Lower leg skin (tissue), 4 donors: ENCODE results near the gene TFEB. TPM values are rescaled to one million over a fixed set of nuclear protein-coding genes. Genes with fewer than 3 reads are reported as not detected.

ENCODE experiments used
- DNase-seq, 2 donors: peaks; one replicate each; pipeline ENCODE4 v3.0.0-alpha.2; 2019; ENCODE audit warnings: low spot score in 2 of 2
- H3K4me3 ChIP-seq: fragments of 200-600 bp; sonication (generic); 2 replicates; pipeline ENCODE4 v1.5.1; 2017; ENCODE audit warnings: mild to moderate bottlenecking, low read depth; ENCODE audit not compliant: poor library complexity, severe bottlenecking
- POLR2A ChIP-seq, 2 donors: fragments of 450-650 bp; IDR thresholded peaks; one replicate each; pipeline ENCODE4 v1.6.1; 2016 to 2017; ENCODE audit warnings: antibody characterized with exemption in 2 of 2, mild to moderate bottlenecking in 1 of 2, moderate library complexity in 1 of 2
- WGBS, 2 donors: methylation state at CpG; one replicate each; pipeline ENCODE4 v1.1.5; 2018; 5-methylcytosine and 5-hydroxymethylcytosine counted together
- intact Hi-C: fragments of 100-400 bp; cut with DNase I; formaldehyde crosslinking; loops from one replicate; pipeline ENCODE4 v1.15.0; 2023; ENCODE audit warnings: low total_unique reads
- total RNA-seq, 4 donors: library from RNA; depleted of rRNA; stranded (reverse); fragments of >200 nt; gene quantifications; one replicate each; pipeline ENCODE4 v1.1.0, GENCODE V29; 2016
- TF ChIP-seq, protein P1 (sequence below), 3 donors: fragments of 450-650 bp; IDR thresholded peaks; one replicate each; pipeline ENCODE4 v1.5.1; 2016; ENCODE audit warnings: antibody characterized with exemption in 3 of 3, mild to moderate bottlenecking in 3 of 3, moderate library complexity in 2 of 3

TFEB gene
- total RNA-seq, 4 donors from 2014 or later: 20.2 to 38.3 (median 26.0) TPM

DNA sequence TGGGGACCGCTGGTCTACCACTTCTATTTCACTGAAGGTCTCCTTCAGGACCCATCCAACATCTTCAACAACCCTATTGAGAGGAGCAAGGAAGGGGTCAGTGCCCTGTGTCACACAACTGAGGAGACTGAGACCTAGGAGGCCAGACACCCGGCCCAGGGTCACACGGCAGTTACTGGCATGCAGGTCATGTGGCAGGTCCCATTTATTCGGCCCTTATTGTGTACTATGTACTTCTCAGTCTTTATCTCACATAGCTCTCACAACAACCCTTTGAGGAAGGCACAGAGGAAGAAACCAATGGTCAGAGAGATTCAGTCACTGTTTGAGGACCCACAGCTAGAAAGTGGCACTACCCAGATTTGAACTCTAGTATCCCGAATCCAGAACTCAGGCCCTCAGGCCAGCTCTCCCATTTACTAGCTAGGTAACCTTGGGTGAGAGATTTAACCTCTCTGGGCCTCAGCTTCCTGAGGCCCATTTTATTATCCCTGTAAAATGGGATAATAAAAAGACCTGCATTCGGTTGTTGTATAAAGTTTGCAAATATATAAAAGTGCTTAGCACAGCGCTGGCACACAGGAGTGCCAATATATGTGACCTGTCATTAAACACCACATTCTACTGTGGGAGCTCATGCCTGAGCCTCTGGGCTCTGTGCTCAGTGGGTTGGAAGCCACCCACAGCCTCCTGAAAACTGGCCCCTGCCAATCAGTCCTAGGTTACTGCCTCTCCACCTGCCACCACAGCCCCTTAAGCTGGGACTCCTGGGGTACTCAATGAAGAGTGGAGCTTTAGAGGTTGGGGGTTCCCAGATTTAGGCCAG lies 15.8 kb downstream of the TFEB start:
- no peak overlapping the region for H3K4me3 ChIP-seq
- intact Hi-C loops: loop anchor here (2.0 kb wide), 1 partner anchor 47 kb away; no protein-coding TSS in a partner anchor
- 89% methylated on average over 7 of the region's 7 CpGs for WGBS, 2 donors
- TF ChIP-seq POLR2A (IDR thresholded peaks at IDR 0.05): no peak
- TF ChIP-seq, protein P1, sequence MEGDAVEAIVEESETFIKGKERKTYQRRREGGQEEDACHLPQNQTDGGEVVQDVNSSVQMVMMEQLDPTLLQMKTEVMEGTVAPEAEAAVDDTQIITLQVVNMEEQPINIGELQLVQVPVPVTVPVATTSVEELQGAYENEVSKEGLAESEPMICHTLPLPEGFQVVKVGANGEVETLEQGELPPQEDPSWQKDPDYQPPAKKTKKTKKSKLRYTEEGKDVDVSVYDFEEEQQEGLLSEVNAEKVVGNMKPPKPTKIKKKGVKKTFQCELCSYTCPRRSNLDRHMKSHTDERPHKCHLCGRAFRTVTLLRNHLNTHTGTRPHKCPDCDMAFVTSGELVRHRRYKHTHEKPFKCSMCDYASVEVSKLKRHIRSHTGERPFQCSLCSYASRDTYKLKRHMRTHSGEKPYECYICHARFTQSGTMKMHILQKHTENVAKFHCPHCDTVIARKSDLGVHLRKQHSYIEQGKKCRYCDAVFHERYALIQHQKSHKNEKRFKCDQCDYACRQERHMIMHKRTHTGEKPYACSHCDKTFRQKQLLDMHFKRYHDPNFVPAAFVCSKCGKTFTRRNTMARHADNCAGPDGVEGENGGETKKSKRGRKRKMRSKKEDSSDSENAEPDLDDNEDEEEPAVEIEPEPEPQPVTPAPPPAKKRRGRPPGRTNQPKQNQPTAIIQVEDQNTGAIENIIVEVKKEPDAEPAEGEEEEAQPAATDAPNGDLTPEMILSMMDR (IDR thresholded peaks at IDR 0.05): no peak
- DNase-seq: no peak

DNA sequence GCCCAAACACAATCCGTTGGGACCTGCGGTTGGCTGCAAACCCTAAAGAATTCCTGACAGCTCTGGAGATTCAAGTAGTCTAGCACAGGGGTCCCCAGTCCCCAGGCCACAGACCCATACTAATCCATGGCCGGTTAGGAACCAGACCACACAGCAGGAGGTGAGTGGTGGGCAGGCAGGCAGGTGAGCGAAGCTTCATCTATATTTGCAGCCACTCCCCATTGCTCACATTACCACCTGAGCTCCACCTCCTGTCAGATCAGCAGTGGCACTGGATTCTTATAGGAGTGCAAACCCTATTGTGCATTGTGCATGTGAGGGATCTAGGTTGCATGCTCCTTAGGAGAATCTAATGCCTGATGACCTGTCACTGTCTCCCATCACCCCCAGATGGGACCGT lies 16.6 kb downstream of the TFEB start:
- no peak overlapping the region for H3K4me3 ChIP-seq
- no peak for DNase-seq
- TF ChIP-seq POLR2A (IDR thresholded peaks at IDR 0.05): no peak
- TF ChIP-seq, protein P1 (IDR thresholded peaks at IDR 0.05): no peak
- intact Hi-C loops: loop anchor here (2.0 kb wide), 1 partner anchor 46 kb away; no protein-coding TSS in a partner anchor
- whole genome bisulfite sequencing, 2 donors: 39 to 57% methylated on average over 5 of the region's 5 CpGs

DNA sequence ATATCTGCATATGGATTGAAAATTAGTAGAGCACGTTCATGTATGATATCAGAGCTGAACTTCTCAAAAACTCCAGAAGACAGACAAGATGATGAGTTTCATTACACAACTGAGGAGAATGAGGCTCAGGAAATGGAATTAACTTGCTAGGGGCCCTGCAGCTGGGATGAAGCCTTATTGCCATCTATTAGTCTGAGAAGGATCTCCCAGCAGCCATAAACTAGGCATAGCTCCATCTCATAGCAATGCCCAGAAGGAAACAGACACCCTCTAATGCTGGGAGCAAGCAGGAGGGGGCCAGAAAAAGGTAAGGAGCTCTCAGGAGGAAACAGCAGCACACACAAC lies 18.0 kb downstream of the TFEB start:
- DNase-seq: no peak
- H3K4me3 ChIP-seq: no peak overlapping the region
- WGBS, 2 donors: 88 to 92% methylated on average over 1 of the region's 1 CpG
- no peak for TF ChIP-seq POLR2A (IDR thresholded peaks at IDR 0.05)
- TF ChIP-seq, protein P1 (IDR thresholded peaks at IDR 0.05): no peak
- intact Hi-C loops: no loop called here

DNA sequence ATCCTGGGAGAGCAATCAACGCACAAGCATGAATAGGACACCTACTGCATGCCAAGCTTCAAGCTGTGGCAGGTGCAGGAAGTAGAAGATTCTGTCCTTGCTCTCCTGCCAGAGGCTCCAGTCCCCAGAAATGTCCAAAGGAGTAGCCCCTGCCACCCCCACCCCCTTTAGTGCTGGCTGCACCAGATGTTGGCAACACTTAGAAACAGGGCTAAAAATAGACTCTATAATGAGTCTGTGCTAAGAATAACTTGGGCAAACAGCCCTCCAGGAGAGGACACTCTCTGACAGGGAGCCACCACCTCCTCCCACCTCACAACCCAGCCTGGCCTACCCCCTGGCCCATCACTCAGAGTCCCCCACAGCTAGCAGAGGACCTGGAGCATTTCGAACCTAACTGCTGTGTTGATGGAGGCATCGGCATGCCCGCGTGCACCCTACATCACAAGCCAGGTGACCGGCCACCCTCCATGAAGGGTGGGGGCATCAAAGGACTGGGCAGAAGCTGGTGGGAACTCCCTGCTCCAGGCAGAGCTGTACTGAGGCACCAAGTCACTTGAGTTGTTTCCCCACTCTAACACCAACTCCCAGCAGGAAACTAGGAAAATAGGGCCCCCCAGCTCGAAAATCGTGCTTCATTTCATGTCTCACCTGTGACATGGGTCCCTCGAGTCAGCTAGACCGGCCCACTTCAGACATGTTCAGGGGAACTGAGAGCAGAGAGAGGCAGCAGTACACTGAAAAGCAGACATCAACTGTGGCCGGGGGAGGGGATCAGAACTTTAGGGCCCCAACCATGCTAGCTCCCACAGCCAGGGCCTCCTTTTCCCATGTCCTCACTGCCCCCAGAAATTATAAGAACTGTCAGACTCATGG lies 18.7 kb downstream of the TFEB start:
- no peak for DNase-seq
- intact Hi-C loops: no loop called here
- TF ChIP-seq, protein P1 (IDR thresholded peaks at IDR 0.05): no peak
- TF ChIP-seq POLR2A (IDR thresholded peaks at IDR 0.05): no peak
- WGBS, 2 donors: 77 to 84% methylated on average over 7 to 11 of the region's 11 CpGs
- H3K4me3 ChIP-seq: no peak overlapping the region

DNA sequence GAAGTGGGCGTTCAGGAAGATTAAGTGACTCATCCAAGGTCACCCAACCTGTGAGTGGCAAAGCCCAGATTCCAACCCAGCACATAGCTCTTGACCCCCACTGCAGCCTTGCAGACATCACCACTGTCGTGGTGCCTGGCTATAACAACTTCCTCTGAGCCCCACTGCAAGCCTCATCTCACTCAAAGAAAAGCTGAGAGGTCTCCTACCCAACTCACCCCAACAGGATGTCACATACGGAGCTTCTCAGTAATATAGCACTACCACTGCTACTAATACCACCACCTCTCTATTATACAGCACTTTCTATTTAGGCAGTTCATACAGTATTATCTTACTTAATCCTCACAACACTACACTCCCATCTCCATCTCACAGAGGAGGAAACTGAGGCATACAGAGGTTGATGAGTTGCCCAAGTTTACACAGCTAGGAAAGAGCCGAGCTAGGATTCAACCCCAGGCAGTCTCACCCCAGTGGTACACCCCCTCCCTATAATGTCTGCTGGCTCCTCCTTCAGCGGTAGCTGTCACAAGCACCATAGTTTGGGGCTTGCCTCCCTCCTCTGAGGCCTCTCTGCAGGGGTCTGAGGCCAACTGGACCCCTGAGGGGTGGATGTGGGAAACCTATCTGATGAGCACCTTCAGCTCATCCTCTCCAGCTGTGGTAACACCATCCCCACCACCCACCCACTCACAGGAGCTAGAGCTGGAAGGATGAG lies 19.5 kb downstream of the TFEB start:
- no peak for DNase-seq
- 82 to 87% methylated on average over 5 of the region's 5 CpGs for WGBS, 2 donors
- no peak overlapping the region for H3K4me3 ChIP-seq
- TF ChIP-seq, protein P1 (IDR thresholded peaks at IDR 0.05): no peak
- no peak for TF ChIP-seq POLR2A (IDR thresholded peaks at IDR 0.05)
- intact Hi-C loops: no loop called here
